Tibial artery (tissue), 4 donors: ENCODE results near the gene NFATC2IP.

ENCODE experiments used
- DNase-seq, 2 donors: peaks; one replicate each; pipeline ENCODE4 v3.0.0-alpha.2; 2019
- H3K27ac ChIP-seq, 2 donors: fragments of 200-600 bp; sonication (generic) in 1 of 2; 1 replicate in 1 of 2; 2 replicates in 1 of 2; pipeline ENCODE4 v1.5.1; 2018 to 2019; ENCODE audit warnings: mild to moderate bottlenecking in 1 of 2
- H3K27me3 ChIP-seq, 2 donors: fragments of 200-600 bp; sonication (generic) in 1 of 2; one replicate each; pipeline versions ENCODE4 v1.5.1 to v1.6.0; 2016 to 2019
- H3K36me3 ChIP-seq, 3 donors: fragments of 200-600 bp; sonication (generic) in 2 of 3; one replicate each; pipeline ENCODE4 v1.5.1; 2016 to 2019; ENCODE audit warnings: mild to moderate bottlenecking in 2 of 3
- H3K4me1 ChIP-seq, 4 donors: fragments of 200-600 bp; sonication (generic) in 2 of 4; 1 replicate in 3 of 4; 2 replicates in 1 of 4; pipeline ENCODE4 v1.5.1; 2016 to 2019
- H3K4me3 ChIP-seq, 2 donors: fragments of 200-600 bp; sonication (generic) in 1 of 2; 1 replicate in 1 of 2; 2 replicates in 1 of 2; pipeline ENCODE4 v1.5.1; 2018 to 2019; ENCODE audit warnings: mild to moderate bottlenecking in 2 of 2
- H3K9me3 ChIP-seq, 3 donors: fragments of 200-600 bp; sonication (generic) in 1 of 3; one replicate each; pipeline ENCODE4 v1.5.1; 2016 to 2019
- intact Hi-C: fragments of 100-400 bp; cut with DNase I; formaldehyde crosslinking; loops from one replicate; pipeline ENCODE4 v1.15.0; 2023; ENCODE audit warnings: low total_unique reads
- TF ChIP-seq, protein P1 (sequence below), 2 experiments: fragments of 200-600 bp in 1 of 2; fragments of 450-650 bp in 1 of 2; IDR thresholded peaks; one replicate each; pipeline ENCODE4 v1.5.1; 2017 to 2019; ENCODE audit warnings: antibody characterized with exemption in 2 of 2, mild to moderate bottlenecking in 1 of 2, moderate library complexity in 1 of 2

Gene NFATC2IP

DNA sequence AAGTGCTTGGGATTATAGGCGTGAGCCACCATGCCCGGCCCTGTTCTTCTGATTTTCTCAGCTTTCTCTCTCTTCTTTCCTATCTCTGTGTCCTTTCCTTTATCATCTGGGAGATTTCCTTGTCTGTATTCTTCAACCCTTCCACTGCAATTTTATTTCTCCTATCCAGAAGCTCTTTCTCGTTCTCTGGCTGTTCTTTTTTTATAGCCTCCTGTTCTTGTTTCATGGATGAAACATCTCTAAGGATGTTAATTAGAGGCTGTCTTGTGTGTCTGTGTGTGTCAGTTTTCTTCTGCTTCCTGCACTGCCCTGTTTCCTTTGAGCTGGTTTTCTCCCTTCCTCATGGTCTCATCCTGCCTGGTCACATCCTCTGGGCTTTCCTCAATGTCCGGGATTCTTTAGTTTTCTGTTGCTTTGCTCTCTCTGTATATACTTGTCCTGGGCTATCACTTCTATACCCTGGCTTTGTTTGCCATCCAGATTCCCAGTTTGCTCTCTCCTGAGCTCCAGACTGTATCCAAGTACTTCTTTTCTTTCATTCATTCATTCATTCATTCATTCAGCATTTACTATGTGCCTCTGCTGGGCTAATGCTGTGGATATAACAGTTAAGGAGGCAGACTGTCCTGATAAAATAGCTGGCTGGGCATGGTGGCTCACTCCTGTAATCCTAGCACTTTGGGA is 36.6 kb downstream of the NFATC2IP start:
- Histone ChIP-seq H3K9me3 (peaks cover 0 to 7% (median 6%) of the 10 kb centered on the region in 3 donors), H3K4me1 (no peaks in the 10 kb centered on the region), H3K27ac (no peak overlapping the region), H3K4me3 (no peak overlapping the region), H3K36me3 (peaks cover 37 to 85% (median 64%) of the 10 kb centered on the region in 3 donors), H3K27me3 (no peaks in the 10 kb centered on the region)
- TF ChIP-seq, protein P1, sequence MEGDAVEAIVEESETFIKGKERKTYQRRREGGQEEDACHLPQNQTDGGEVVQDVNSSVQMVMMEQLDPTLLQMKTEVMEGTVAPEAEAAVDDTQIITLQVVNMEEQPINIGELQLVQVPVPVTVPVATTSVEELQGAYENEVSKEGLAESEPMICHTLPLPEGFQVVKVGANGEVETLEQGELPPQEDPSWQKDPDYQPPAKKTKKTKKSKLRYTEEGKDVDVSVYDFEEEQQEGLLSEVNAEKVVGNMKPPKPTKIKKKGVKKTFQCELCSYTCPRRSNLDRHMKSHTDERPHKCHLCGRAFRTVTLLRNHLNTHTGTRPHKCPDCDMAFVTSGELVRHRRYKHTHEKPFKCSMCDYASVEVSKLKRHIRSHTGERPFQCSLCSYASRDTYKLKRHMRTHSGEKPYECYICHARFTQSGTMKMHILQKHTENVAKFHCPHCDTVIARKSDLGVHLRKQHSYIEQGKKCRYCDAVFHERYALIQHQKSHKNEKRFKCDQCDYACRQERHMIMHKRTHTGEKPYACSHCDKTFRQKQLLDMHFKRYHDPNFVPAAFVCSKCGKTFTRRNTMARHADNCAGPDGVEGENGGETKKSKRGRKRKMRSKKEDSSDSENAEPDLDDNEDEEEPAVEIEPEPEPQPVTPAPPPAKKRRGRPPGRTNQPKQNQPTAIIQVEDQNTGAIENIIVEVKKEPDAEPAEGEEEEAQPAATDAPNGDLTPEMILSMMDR (IDR thresholded peaks at IDR 0.05) = no peak
- intact Hi-C loops = no loop called here
- no peak for DNase-seq

DNA sequence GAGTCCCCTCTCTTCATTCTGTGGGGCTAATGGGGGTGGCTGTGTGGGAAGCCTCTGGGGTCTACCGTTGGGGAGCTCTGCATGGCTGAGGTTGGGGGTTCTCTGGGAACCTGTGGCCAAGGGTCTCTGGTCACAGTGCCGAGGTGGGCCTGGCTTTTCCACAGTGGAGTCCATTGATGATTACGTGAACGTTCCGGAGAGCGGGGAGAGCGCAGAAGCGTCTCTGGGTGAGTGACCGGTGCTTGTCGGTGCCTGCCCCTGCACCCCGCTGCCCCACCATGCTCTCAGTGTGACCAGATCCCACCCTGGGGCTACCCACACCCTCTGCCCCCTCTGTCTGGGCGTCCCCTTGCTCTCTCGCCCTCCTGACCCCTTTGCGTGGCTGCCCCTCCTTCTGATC is 38.6 kb downstream of the NFATC2IP start:
- intact Hi-C loops = no loop called here

DNA sequence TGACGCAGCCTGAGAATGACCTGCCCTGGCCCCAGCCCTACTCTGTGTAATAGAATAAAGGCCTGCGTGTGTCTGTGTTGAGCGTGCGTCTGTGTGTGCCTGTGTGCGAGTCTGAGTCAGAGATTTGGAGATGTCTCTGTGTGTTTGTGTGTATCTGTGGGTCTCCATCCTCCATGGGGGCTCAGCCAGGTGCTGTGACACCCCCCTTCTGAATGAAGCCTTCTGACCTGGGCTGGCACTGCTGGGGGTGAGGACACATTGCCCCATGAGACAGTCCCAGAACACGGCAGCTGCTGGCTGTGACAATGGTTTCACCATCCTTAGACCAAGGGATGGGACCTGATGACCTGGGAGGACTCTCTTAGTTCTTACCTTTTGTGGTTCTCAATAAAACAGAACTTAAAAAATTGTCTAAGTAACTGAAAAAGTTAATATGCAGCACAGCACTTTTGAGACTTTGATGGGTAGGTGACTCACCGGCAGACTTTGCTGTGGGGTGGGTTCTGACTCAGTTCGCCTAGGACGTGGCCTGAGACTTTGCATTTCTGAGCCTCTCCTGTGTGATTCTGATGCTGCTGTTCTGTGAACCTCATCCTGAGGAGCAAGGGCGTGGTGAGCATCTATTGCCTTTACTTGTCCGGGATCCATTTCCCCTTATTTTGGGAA is 39.8 kb downstream of the NFATC2IP start:
- intact Hi-C loops = no loop called here
- no peak for DNase-seq
- Histone ChIP-seq H3K27ac (no peak overlapping the region), H3K4me3 (no peak overlapping the region), H3K36me3 (peaks cover 25 to 53% (median 33%) of the 10 kb centered on the region in 3 donors), H3K27me3 (peaks cover 0 to 2% of the 10 kb centered on the region in 2 donors), H3K4me1 (no peaks in the 10 kb centered on the region), H3K9me3 (peaks cover 0 to 7% (median 6%) of the 10 kb centered on the region in 3 donors)
- TF ChIP-seq, protein P1 (IDR thresholded peaks at IDR 0.05) = no peak

More for the DNA sequence above, 38.6 kb downstream of the NFATC2IP start:
- H3K27ac ChIP-seq = no peak overlapping the region
- H3K9me3 ChIP-seq = peaks cover 0 to 7% (median 6%) of the 10 kb centered on the region in 3 donors
- peaks cover 25 to 65% (median 44%) of the 10 kb centered on the region in 3 donors for H3K36me3 ChIP-seq
- DNase-seq = no peak
- H3K27me3 ChIP-seq = no peaks in the 10 kb centered on the region
- H3K4me1 ChIP-seq = no peaks in the 10 kb centered on the region
- TF ChIP-seq, protein P1 (IDR thresholded peaks at IDR 0.05) = no peak
- no peak overlapping the region for H3K4me3 ChIP-seq

DNA sequence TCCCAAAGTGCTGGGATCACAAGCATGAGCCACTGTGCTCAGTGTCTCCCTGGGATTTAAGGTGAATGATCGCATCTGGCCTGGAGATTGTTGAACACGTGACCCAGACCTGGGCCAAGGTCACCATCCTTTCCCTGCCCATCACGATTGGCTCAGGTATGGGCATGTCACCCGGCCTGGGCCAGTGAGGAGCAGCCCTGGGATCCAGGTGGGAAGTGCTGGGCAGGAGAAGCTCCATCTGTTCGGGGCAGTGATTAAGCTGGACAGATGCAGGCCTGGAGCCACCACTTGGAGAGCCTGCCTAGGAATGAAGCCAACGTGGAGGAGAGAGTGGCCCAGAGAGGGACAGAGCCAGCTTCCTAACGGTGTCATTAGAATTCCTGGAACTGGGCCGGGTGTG is 41.0 kb downstream of the NFATC2IP start:
- peaks cover 0 to 3% of the 10 kb centered on the region in 2 donors for H3K27me3 ChIP-seq
- no peak for DNase-seq
- H3K27ac ChIP-seq = no peak overlapping the region
- H3K4me1 ChIP-seq = no peaks in the 10 kb centered on the region
- intact Hi-C loops = no loop called here
- H3K36me3 ChIP-seq = peaks cover 18 to 42% (median 22%) of the 10 kb centered on the region in 3 donors
- H3K9me3 ChIP-seq = peaks cover 0 to 6% (median 6%) of the 10 kb centered on the region in 3 donors
- TF ChIP-seq, protein P1 (IDR thresholded peaks at IDR 0.05) = no peak
- no peak overlapping the region for H3K4me3 ChIP-seq

DNA sequence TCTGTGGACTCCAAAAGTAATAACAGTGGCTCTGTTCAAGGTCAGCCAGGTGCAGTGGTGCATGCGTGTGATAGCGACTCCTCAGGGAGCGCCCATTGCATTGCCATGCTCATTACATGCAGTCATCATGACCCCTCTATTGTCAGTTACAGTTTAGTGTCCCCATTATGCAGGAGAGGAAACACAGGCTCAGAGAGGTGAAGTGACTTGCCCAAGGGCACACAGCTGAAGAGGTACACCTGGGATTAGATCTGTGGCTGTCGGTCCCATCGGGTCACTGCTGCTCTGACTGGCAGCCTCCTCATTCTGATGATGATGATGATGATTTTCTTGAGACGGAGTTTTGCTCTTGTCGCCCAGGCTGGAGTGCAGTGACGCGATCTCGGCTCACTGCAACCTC is 41.8 kb downstream of the NFATC2IP start:
- intact Hi-C loops = no loop called here
- Histone ChIP-seq H3K4me3 (no peak overlapping the region), H3K36me3 (peaks cover 10 to 34% (median 14%) of the 10 kb centered on the region in 3 donors), H3K4me1 (no peaks in the 10 kb centered on the region), H3K9me3 (no peaks in the 10 kb centered on the region), H3K27me3 (peaks cover 0 to 3% of the 10 kb centered on the region in 2 donors), H3K27ac (no peak overlapping the region)
- DNase-seq = no peak
- TF ChIP-seq, protein P1 (IDR thresholded peaks at IDR 0.05) = no peak
